ENCODE results near the gene RNF130.
A peak's percentile ranks its signal among the peaks of the same experiment; 100 is the strongest.
"Not testable (repeated sequence)": the region's sequence is repeated elsewhere in the genome, so short reads cannot be mapped to it uniquely, and the experiment has no call there.

RNF130 gene

GRCh38 chr5:180102636-180103035 lies 31.1 kb upstream of the RNF130 start:
- DNase-seq (ENCODE audit: low read depth in 2 of 2), result no peak

- no peak for DNase-seq (ENCODE audit: low read depth in 2 of 2)
Measured at GRCh38 chr5:180101451-180102105, 30.0 kb upstream of the RNF130 start.

- DNase-seq (ENCODE audit: low read depth in 2 of 2), result no peak
Measured at GRCh38 chr5:180100621-180101450, 29.3 kb upstream of the RNF130 start.

GRCh38 chr5:180099733-180100611 lies 28.4 kb upstream of the RNF130 start:
- no peak for DNase-seq (ENCODE audit: low read depth in 2 of 2)

- DNase-seq (ENCODE audit: low read depth in 2 of 2), result no peak
Measured at GRCh38 chr5:180098991-180099732, 27.6 kb upstream of the RNF130 start.

- no peak for DNase-seq (ENCODE audit: low read depth in 2 of 2)
Measured at GRCh38 chr5:180098526-180098925, 27.0 kb upstream of the RNF130 start.

- no peak for DNase-seq (ENCODE audit: low read depth in 2 of 2)
Measured at GRCh38 chr5:180097926-180098325, 26.4 kb upstream of the RNF130 start.

- DNase-seq (ENCODE audit: low read depth in 2 of 2), result no peak
Measured at GRCh38 chr5:180097163-180097894, 25.8 kb upstream of the RNF130 start.

GRCh38 chr5:180096616-180097015 lies 25.1 kb upstream of the RNF130 start:
- DNase-seq (ENCODE audit: low read depth in 2 of 2), result no peak

GRCh38 chr5:180095545-180095944 lies 24.0 kb upstream of the RNF130 start:
- DNase-seq (ENCODE audit: low read depth in 2 of 2), result no peak

- no peak for DNase-seq (ENCODE audit: low read depth in 2 of 2)
Measured at GRCh38 chr5:180093651-180094382, 22.3 kb upstream of the RNF130 start.

GRCh38 chr5:180093241-180093640 lies 21.7 kb upstream of the RNF130 start:
- no peak for DNase-seq (ENCODE audit: low read depth in 2 of 2)

GRCh38 chr5:180090769-180091546 lies 19.4 kb upstream of the RNF130 start:
- no peak for DNase-seq (ENCODE audit: low read depth in 2 of 2)

- DNase-seq (ENCODE audit: low read depth in 2 of 2), result peak; percentile 29 to 74
Measured at GRCh38 chr5:180090098-180090768, 18.7 kb upstream of the RNF130 start.

- DNase-seq (ENCODE audit: low read depth in 2 of 2), result not testable (repeated sequence)
Measured at GRCh38 chr5:180089628-180090027, 18.1 kb upstream of the RNF130 start.

GRCh38 chr5:180088561-180088960 lies 17.0 kb upstream of the RNF130 start:
- no peak for DNase-seq (ENCODE audit: low read depth in 2 of 2)

GRCh38 chr5:180086816-180087399 lies 15.3 kb upstream of the RNF130 start:
- DNase-seq (ENCODE audit: low read depth in 2 of 2), result no peak

GRCh38 chr5:180085837-180086236 lies 14.3 kb upstream of the RNF130 start:
- no peak for DNase-seq (ENCODE audit: low read depth in 2 of 2)
